ENCODE data around the gene PLXNA3. TPM values are rescaled to one million over a fixed set of nuclear protein-coding genes. Genes with fewer than 3 reads are reported as not detected.

Gene PLXNA3
- total and polyA plus RNA-seq, 5 donors from 2014 or later: 0.32 to 64.6 (median 0.35) TPM

- Histone ChIP-seq H3K27me3 (ENCODE audit: control insufficient read depth, insufficient read depth, low read length) (no peaks in the 10 kb centered on the region), H3K4me1 (ENCODE audit: control insufficient read depth, insufficient read depth, low read length, poor library complexity, severe bottlenecking) (peaks cover 40% of the 10 kb centered on the region), H3K9me3 (ENCODE audit: control insufficient read depth in 2 of 2, low read length in 2 of 2) (no peaks in the 10 kb centered on the region), H3K27ac (ENCODE audit: insufficient read depth, low read length, poor library complexity, severe bottlenecking) (peak within 1 kb of the TSS; percentile 83), H3K36me3 (ENCODE audit: control insufficient read depth, insufficient read depth, low read length) (peaks cover 15% of the 10 kb centered on the region), H3K4me3 (ENCODE audit: low read depth, low read length) (peak within 1 kb of the TSS; percentile 65)
- Mint-ChIP-seq H3K9me3 (peaks cover 0 to 2% (median 0%) of the 10 kb centered on the region in 7 donors), H3K27me3 (no peaks in the 10 kb centered on the region), H3K27ac (peak within 1 kb of the TSS; percentile 86 to 91 (median 86)), H3K4me1 (peaks cover 0 to 34% (median 12%) of the 10 kb centered on the region in 4 donors), H3K36me3 (peaks cover 9% of the 10 kb centered on the region), H3K4me3 (peak within 1 kb of the TSS; percentile 83 to 93 (median 88))
- ATAC-seq (ENCODE audit: low read depth in 2 of 2): peak; percentile 39 to 53
- DNase-seq: peak; percentile 61 to 66 (median 62)
Observed at GRCh38 chrX:154436983-154437752, 20.9 kb upstream of the PLXNA3 start, which contains the start of gene GDI1. Gene GDI1, plus strand, starts transcription at chrX:154437154. Its CDS starts 101 bp downstream, at chrX:154437255.

GRCh38 chrX:154437971-154438893 is 19.8 kb upstream of the PLXNA3 start:
- Histone ChIP-seq H3K27ac (ENCODE audit: insufficient read depth, low read length, poor library complexity, severe bottlenecking) (peak overlapping the region; percentile 33), H3K4me1 (ENCODE audit: control insufficient read depth, insufficient read depth, low read length, poor library complexity, severe bottlenecking) (peaks cover 44% of the 10 kb centered on the region)

GRCh38 chrX:154439841-154440240 is 18.2 kb upstream of the PLXNA3 start:
- peaks cover 17% of the 10 kb centered on the region for H3K36me3 ChIP-seq (ENCODE audit: control insufficient read depth, insufficient read depth, low read length)
- H3K27me3 ChIP-seq (ENCODE audit: control insufficient read depth, insufficient read depth, low read length): no peaks in the 10 kb centered on the region
- Mint-ChIP-seq H3K9me3 (peaks cover 0 to 2% (median 0%) of the 10 kb centered on the region in 7 donors), H3K36me3 (peaks cover 4% of the 10 kb centered on the region), H3K27ac (no peak overlapping the region), H3K4me1 (peaks cover 0 to 48% (median 12%) of the 10 kb centered on the region in 4 donors), H3K27me3 (no peaks in the 10 kb centered on the region), H3K4me3 (peak overlapping the region in 2 of 4 donors; percentile 43 to 61)
- no peak overlapping the region for H3K4me3 ChIP-seq (ENCODE audit: low read depth, low read length)
- no peak for DNase-seq
- H3K27ac ChIP-seq (ENCODE audit: insufficient read depth, low read length, poor library complexity, severe bottlenecking): no peak overlapping the region
- H3K4me1 ChIP-seq (ENCODE audit: control insufficient read depth, insufficient read depth, low read length, poor library complexity, severe bottlenecking): peaks cover 55% of the 10 kb centered on the region
- ATAC-seq (ENCODE audit: low read depth in 2 of 2): no peak
- H3K9me3 ChIP-seq (ENCODE audit: control insufficient read depth in 2 of 2, low read length in 2 of 2): no peaks in the 10 kb centered on the region

More at GRCh38 chrX:154437971-154438893, 19.8 kb upstream of the PLXNA3 start:
- Mint-ChIP-seq H3K36me3 (peaks cover 7% of the 10 kb centered on the region), H3K4me1 (peaks cover 0 to 43% (median 12%) of the 10 kb centered on the region in 4 donors), H3K4me3 (peak overlapping the region; percentile 55 to 93 (median 88)), H3K27me3 (no peaks in the 10 kb centered on the region), H3K9me3 (peaks cover 0 to 2% (median 0%) of the 10 kb centered on the region in 7 donors), H3K27ac (peak overlapping the region; percentile 86 to 91 (median 86))
- Histone ChIP-seq H3K9me3 (ENCODE audit: control insufficient read depth in 2 of 2, low read length in 2 of 2) (no peaks in the 10 kb centered on the region), H3K36me3 (ENCODE audit: control insufficient read depth, insufficient read depth, low read length) (peaks cover 18% of the 10 kb centered on the region), H3K4me3 (ENCODE audit: low read depth, low read length) (peak overlapping the region; percentile 65), H3K27me3 (ENCODE audit: control insufficient read depth, insufficient read depth, low read length) (no peaks in the 10 kb centered on the region)
- no peak for DNase-seq
- ATAC-seq (ENCODE audit: low read depth in 2 of 2): no peak

GRCh38 chrX:154440623-154441357 is 17.3 kb upstream of the PLXNA3 start:
- H3K4me1 Mint-ChIP-seq: peaks cover 0 to 50% (median 12%) of the 10 kb centered on the region in 4 donors
- peaks cover 12% of the 10 kb centered on the region for H3K36me3 ChIP-seq (ENCODE audit: control insufficient read depth, insufficient read depth, low read length)
- ATAC-seq (ENCODE audit: low read depth in 2 of 2): no peak
- H3K9me3 ChIP-seq (ENCODE audit: control insufficient read depth in 2 of 2, low read length in 2 of 2): no peaks in the 10 kb centered on the region
- H3K27me3 ChIP-seq (ENCODE audit: control insufficient read depth, insufficient read depth, low read length): no peaks in the 10 kb centered on the region
- H3K36me3 Mint-ChIP-seq: peaks cover 4% of the 10 kb centered on the region
- peak overlapping the region in 3 of 4 donors; percentile 39 to 81 (median 61) for H3K4me3 Mint-ChIP-seq
- H3K4me3 ChIP-seq (ENCODE audit: low read depth, low read length): no peak overlapping the region
- no peaks in the 10 kb centered on the region for H3K27me3 Mint-ChIP-seq
- no peak overlapping the region for H3K27ac Mint-ChIP-seq
- peaks cover 59% of the 10 kb centered on the region for H3K4me1 ChIP-seq (ENCODE audit: control insufficient read depth, insufficient read depth, low read length, poor library complexity, severe bottlenecking)
- no peak for DNase-seq
- H3K9me3 Mint-ChIP-seq: peaks cover 0 to 2% (median 0%) of the 10 kb centered on the region in 7 donors
- peak overlapping the region; percentile 47 for H3K27ac ChIP-seq (ENCODE audit: insufficient read depth, low read length, poor library complexity, severe bottlenecking)

GRCh38 chrX:154441564-154441963 is 16.5 kb upstream of the PLXNA3 start:
- H3K27me3 ChIP-seq (ENCODE audit: control insufficient read depth, insufficient read depth, low read length): no peaks in the 10 kb centered on the region
- Mint-ChIP-seq H3K4me1 (peaks cover 0 to 46% (median 10%) of the 10 kb centered on the region in 4 donors), H3K4me3 (peak overlapping the region in 3 of 4 donors; percentile 69 to 81 (median 69)), H3K27ac (peak overlapping the region; percentile 52 to 75 (median 56)), H3K36me3 (peaks cover 7% of the 10 kb centered on the region), H3K9me3 (peaks cover 0 to 2% (median 0%) of the 10 kb centered on the region in 7 donors), H3K27me3 (no peaks in the 10 kb centered on the region)
- peak overlapping the region; percentile 47 for H3K27ac ChIP-seq (ENCODE audit: insufficient read depth, low read length, poor library complexity, severe bottlenecking)
- ATAC-seq (ENCODE audit: low read depth in 2 of 2): no peak
- H3K4me3 ChIP-seq (ENCODE audit: low read depth, low read length): no peak overlapping the region
- H3K36me3 ChIP-seq (ENCODE audit: control insufficient read depth, insufficient read depth, low read length): peaks cover 12% of the 10 kb centered on the region
- peaks cover 55% of the 10 kb centered on the region for H3K4me1 ChIP-seq (ENCODE audit: control insufficient read depth, insufficient read depth, low read length, poor library complexity, severe bottlenecking)
- H3K9me3 ChIP-seq (ENCODE audit: control insufficient read depth in 2 of 2, low read length in 2 of 2): no peaks in the 10 kb centered on the region
- peak in 1 of 3 donors; percentile 46 for DNase-seq

- H3K9me3 Mint-ChIP-seq: peaks cover 0 to 2% (median 0%) of the 10 kb centered on the region in 7 donors
- peaks cover 7% of the 10 kb centered on the region for H3K36me3 Mint-ChIP-seq
- H3K27me3 Mint-ChIP-seq: no peaks in the 10 kb centered on the region
- peaks cover 12% of the 10 kb centered on the region for H3K36me3 ChIP-seq (ENCODE audit: control insufficient read depth, insufficient read depth, low read length)
- peak overlapping the region in 3 of 4 donors; percentile 69 to 81 (median 69) for H3K4me3 Mint-ChIP-seq
- no peaks in the 10 kb centered on the region for H3K27me3 ChIP-seq (ENCODE audit: control insufficient read depth, insufficient read depth, low read length)
- H3K27ac Mint-ChIP-seq: peak overlapping the region; percentile 52 to 75 (median 56)
- H3K4me3 ChIP-seq (ENCODE audit: low read depth, low read length): no peak overlapping the region
- H3K4me1 ChIP-seq (ENCODE audit: control insufficient read depth, insufficient read depth, low read length, poor library complexity, severe bottlenecking): peaks cover 55% of the 10 kb centered on the region
- DNase-seq (no peak), ATAC-seq (ENCODE audit: low read depth in 2 of 2) (no peak)
- H3K27ac ChIP-seq (ENCODE audit: insufficient read depth, low read length, poor library complexity, severe bottlenecking): peak overlapping the region; percentile 73
- no peaks in the 10 kb centered on the region for H3K9me3 ChIP-seq (ENCODE audit: control insufficient read depth in 2 of 2, low read length in 2 of 2)
- H3K4me1 Mint-ChIP-seq: peaks cover 0 to 46% (median 10%) of the 10 kb centered on the region in 4 donors
Observed at GRCh38 chrX:154441984-154442707, 15.9 kb upstream of the PLXNA3 start.
